NT2/D1 (cell line): ENCODE results near the gene KIAA0232.

Experiments
- YY1 ChIP-seq: IDR thresholded peaks from 2 replicates; pipeline ENCODE4 v1.6.1; 2011; ENCODE audit not compliant: insufficient read length, insufficient read depth
- ZNF274 ChIP-seq: IDR thresholded peaks from 2 replicates; pipeline ENCODE4 v1.6.1; 2011; ENCODE audit warnings: mild to moderate bottlenecking, low read depth, low read length

DNA sequence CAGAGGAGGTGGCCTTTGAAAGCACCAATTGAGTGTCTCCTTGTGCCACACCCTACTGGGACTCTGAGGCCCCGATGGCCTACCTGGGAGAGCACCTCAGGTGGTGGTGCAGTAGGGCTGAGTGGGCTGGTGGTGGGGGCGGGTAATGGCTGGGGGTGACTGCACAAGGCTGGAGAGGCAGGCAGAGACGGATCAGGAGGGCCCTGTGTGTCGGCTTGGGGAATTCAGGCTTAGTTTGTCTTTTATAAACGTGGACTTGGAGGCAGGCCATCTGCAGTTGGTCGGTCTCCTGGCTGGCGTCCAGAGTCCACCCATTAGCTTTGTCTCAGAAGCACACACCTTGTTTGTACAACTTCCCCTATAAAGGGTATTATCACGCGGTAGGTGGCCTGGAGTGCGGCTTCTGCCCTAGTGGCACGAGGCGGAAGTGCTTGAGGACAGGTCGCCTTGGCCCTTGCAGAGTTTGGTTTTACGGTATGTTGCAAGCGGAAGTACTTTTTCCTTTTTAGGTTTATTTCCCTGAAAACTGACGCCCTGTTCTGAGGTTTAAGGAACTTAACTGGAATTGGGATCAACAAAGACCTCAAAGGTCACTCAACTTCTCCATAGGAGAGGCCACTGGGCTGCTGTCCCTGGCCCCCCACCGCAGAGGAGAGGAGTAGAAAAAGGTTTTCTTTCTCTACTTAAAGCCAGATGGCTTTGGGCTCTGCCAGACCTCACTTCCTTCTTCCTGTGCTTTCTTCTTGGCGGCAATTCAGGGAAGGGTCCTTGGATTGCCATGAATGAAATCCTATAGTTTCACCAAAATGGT lies 135.1 kb downstream of the KIAA0232 start:
- TF ChIP-seq YY1 (no peak), ZNF274 (no peak)
